Measurements from ENCODE around the gene DSCAM. TPM values are rescaled to one million over a fixed set of nuclear protein-coding genes. Genes with fewer than 3 reads are reported as not detected.
"Not testable (repeated sequence)": the region's sequence is repeated elsewhere in the genome, so short reads cannot be mapped to it uniquely, and the experiment has no call there.

The DSCAM gene
- total RNA-seq, 1 experiment from 2014 or later: not detected

- in situ Hi-C loops (cut with HindIII; ENCODE audit: low pct_unique_long_range_greater_than_20kb, low sequenced_read_pairs): no loop called here
- no peak for DNase-seq (ENCODE audit: low read depth, low spot score)
Measured at GRCh38 chr21:40373761-40374160, 473.2 kb downstream of the DSCAM start.

GRCh38 chr21:40372506-40372905 lies 474.5 kb downstream of the DSCAM start:
- in situ Hi-C loops (cut with HindIII; ENCODE audit: low pct_unique_long_range_greater_than_20kb, low sequenced_read_pairs): no loop called here
- DNase-seq (ENCODE audit: low read depth, low spot score): no peak

- DNase-seq (ENCODE audit: low read depth, low spot score): no peak
- in situ Hi-C loops (cut with HindIII; ENCODE audit: low pct_unique_long_range_greater_than_20kb, low sequenced_read_pairs): no loop called here
Measured at GRCh38 chr21:40371329-40371728, 475.6 kb downstream of the DSCAM start.

GRCh38 chr21:40356644-40357043 lies 490.3 kb downstream of the DSCAM start:
- in situ Hi-C loops (cut with HindIII; ENCODE audit: low pct_unique_long_range_greater_than_20kb, low sequenced_read_pairs): no loop called here
- no peak for DNase-seq (ENCODE audit: low read depth, low spot score)

GRCh38 chr21:40355076-40355475 lies 491.9 kb downstream of the DSCAM start:
- DNase-seq (ENCODE audit: low read depth, low spot score): no peak
- in situ Hi-C loops (cut with HindIII; ENCODE audit: low pct_unique_long_range_greater_than_20kb, low sequenced_read_pairs): no loop called here

- DNase-seq (ENCODE audit: low read depth, low spot score): no peak
- in situ Hi-C loops (cut with HindIII; ENCODE audit: low pct_unique_long_range_greater_than_20kb, low sequenced_read_pairs): no loop called here
Measured at GRCh38 chr21:40351006-40351405, 496.0 kb downstream of the DSCAM start.

GRCh38 chr21:40349591-40349990 lies 497.4 kb downstream of the DSCAM start:
- in situ Hi-C loops (cut with HindIII; ENCODE audit: low pct_unique_long_range_greater_than_20kb, low sequenced_read_pairs): no loop called here
- no peak for DNase-seq (ENCODE audit: low read depth, low spot score)

- in situ Hi-C loops (cut with HindIII; ENCODE audit: low pct_unique_long_range_greater_than_20kb, low sequenced_read_pairs): no loop called here
- no peak for DNase-seq (ENCODE audit: low read depth, low spot score)
Measured at GRCh38 chr21:40345711-40346321, 501.1 kb downstream of the DSCAM start.

GRCh38 chr21:40340357-40340756 lies 506.6 kb downstream of the DSCAM start:
- in situ Hi-C loops (cut with HindIII; ENCODE audit: low pct_unique_long_range_greater_than_20kb, low sequenced_read_pairs): no loop called here
- no peak for DNase-seq (ENCODE audit: low read depth, low spot score)

GRCh38 chr21:40339050-40339449 lies 507.9 kb downstream of the DSCAM start:
- no peak for DNase-seq (ENCODE audit: low read depth, low spot score)
- in situ Hi-C loops (cut with HindIII; ENCODE audit: low pct_unique_long_range_greater_than_20kb, low sequenced_read_pairs): no loop called here

GRCh38 chr21:40337981-40338380 lies 509.0 kb downstream of the DSCAM start:
- in situ Hi-C loops (cut with HindIII; ENCODE audit: low pct_unique_long_range_greater_than_20kb, low sequenced_read_pairs): no loop called here
- DNase-seq (ENCODE audit: low read depth, low spot score): no peak

- in situ Hi-C loops (cut with HindIII; ENCODE audit: low pct_unique_long_range_greater_than_20kb, low sequenced_read_pairs): no loop called here
- no peak for DNase-seq (ENCODE audit: low read depth, low spot score)
Measured at GRCh38 chr21:40335704-40336103, 511.3 kb downstream of the DSCAM start.

- no peak for DNase-seq (ENCODE audit: low read depth, low spot score)
- in situ Hi-C loops (cut with HindIII; ENCODE audit: low pct_unique_long_range_greater_than_20kb, low sequenced_read_pairs): no loop called here
Measured at GRCh38 chr21:40334159-40334558, 512.8 kb downstream of the DSCAM start.

GRCh38 chr21:40333731-40334130 lies 513.2 kb downstream of the DSCAM start:
- no peak for DNase-seq (ENCODE audit: low read depth, low spot score)
- in situ Hi-C loops (cut with HindIII; ENCODE audit: low pct_unique_long_range_greater_than_20kb, low sequenced_read_pairs): no loop called here

GRCh38 chr21:40331804-40332203 lies 515.2 kb downstream of the DSCAM start:
- no peak for DNase-seq (ENCODE audit: low read depth, low spot score)
- in situ Hi-C loops (cut with HindIII; ENCODE audit: low pct_unique_long_range_greater_than_20kb, low sequenced_read_pairs): no loop called here

GRCh38 chr21:40331172-40331571 lies 515.8 kb downstream of the DSCAM start:
- in situ Hi-C loops (cut with HindIII; ENCODE audit: low pct_unique_long_range_greater_than_20kb, low sequenced_read_pairs): no loop called here
- DNase-seq (ENCODE audit: low read depth, low spot score): no peak

GRCh38 chr21:40324389-40324788 lies 522.6 kb downstream of the DSCAM start:
- no peak for DNase-seq (ENCODE audit: low read depth, low spot score)
- in situ Hi-C loops (cut with HindIII; ENCODE audit: low pct_unique_long_range_greater_than_20kb, low sequenced_read_pairs): no loop called here

GRCh38 chr21:40320718-40321117 lies 526.2 kb downstream of the DSCAM start:
- DNase-seq (ENCODE audit: low read depth, low spot score); in situ Hi-C loops (cut with HindIII; ENCODE audit: low pct_unique_long_range_greater_than_20kb, low sequenced_read_pairs): not testable (repeated sequence)

GRCh38 chr21:40318371-40318770 lies 528.6 kb downstream of the DSCAM start:
- DNase-seq (ENCODE audit: low read depth, low spot score): no peak
- in situ Hi-C loops (cut with HindIII; ENCODE audit: low pct_unique_long_range_greater_than_20kb, low sequenced_read_pairs): no loop called here

GRCh38 chr21:40316104-40316503 lies 530.9 kb downstream of the DSCAM start:
- in situ Hi-C loops (cut with HindIII; ENCODE audit: low pct_unique_long_range_greater_than_20kb, low sequenced_read_pairs): no loop called here
- DNase-seq (ENCODE audit: low read depth, low spot score): no peak

Measured in SK-MEL-5 (cell line).